Stimulated activated CD8-positive, alpha-beta memory T cell treated with anti-CD3 and anti-CD28 coated beads, Interleukin-15, amount 100 ng/mL, for 1 hour (primary cell): ENCODE results near the gene COPB2.
A peak's percentile ranks its signal among the peaks of the same experiment; 100 is the strongest.
"Not testable (repeated sequence)": the region's sequence is repeated elsewhere in the genome, so short reads cannot be mapped to it uniquely, and the experiment has no call there.

ENCODE experiments used
- DNase-seq: peaks from one replicate; pipeline ENCODE4 v3.0.0-alpha.2; 2020; ENCODE audit warnings: low read depth

COPB2 gene

GRCh38 chr3:139378587-139379241, 10.7 kb downstream of the COPB2 start:
- DNase-seq, result no peak

GRCh38 chr3:139377378-139377777, 12.1 kb downstream of the COPB2 start:
- DNase-seq, result no peak

GRCh38 chr3:139374099-139374498, 15.3 kb downstream of the COPB2 start:
- no peak for DNase-seq

- no peak for DNase-seq
These were observed 24.9 kb downstream of the COPB2 start for GRCh38 chr3:139364549-139364948.

- DNase-seq, result no peak
These were observed 28.2 kb downstream of the COPB2 start for GRCh38 chr3:139361276-139361675.

GRCh38 chr3:139358841-139359562, 30.4 kb downstream of the COPB2 start:
- no peak for DNase-seq

GRCh38 chr3:139357899-139358298, 31.5 kb downstream of the COPB2 start:
- no peak for DNase-seq

GRCh38 chr3:139355891-139356290, 33.6 kb downstream of the COPB2 start:
- DNase-seq, result no peak

GRCh38 chr3:139355476-139355875, 34.0 kb downstream of the COPB2 start:
- DNase-seq, result no peak

- DNase-seq, result no peak
These were observed 34.8 kb downstream of the COPB2 start for GRCh38 chr3:139354661-139355060.

GRCh38 chr3:139353920-139354556, 35.4 kb downstream of the COPB2 start:
- no peak for DNase-seq

GRCh38 chr3:139346771-139347170, 42.7 kb downstream of the COPB2 start:
- DNase-seq, result no peak

- DNase-seq, result peak; percentile 63
These were observed 45.3 kb downstream of the COPB2 start, which contains the start of gene MRPS22 for GRCh38 chr3:139343895-139344856. MRPS22 (plus strand) TSS chr3:139344020; CDS start chr3:139344027, 7 bp downstream.

GRCh38 chr3:139342054-139342453, 47.4 kb downstream of the COPB2 start:
- no peak for DNase-seq

- DNase-seq, result no peak
These were observed 48.7 kb downstream of the COPB2 start for GRCh38 chr3:139340784-139341183.

- no peak for DNase-seq
These were observed 50.1 kb downstream of the COPB2 start for GRCh38 chr3:139339219-139339906.

GRCh38 chr3:139338405-139338804, 51.0 kb downstream of the COPB2 start:
- DNase-seq, result no peak

- not testable (repeated sequence) for DNase-seq
These were observed 54.8 kb downstream of the COPB2 start for GRCh38 chr3:139334675-139335074.

- DNase-seq, result no peak
These were observed 57.4 kb downstream of the COPB2 start for GRCh38 chr3:139332092-139332491.

- peak; percentile 79 for DNase-seq
These were observed 60.0 kb downstream of the COPB2 start for GRCh38 chr3:139329364-139329850.

- DNase-seq, result no peak
These were observed 61.1 kb downstream of the COPB2 start for GRCh38 chr3:139328356-139328755.
